ENCODE data around the gene ZBTB48.

ZBTB48 gene

DNA sequence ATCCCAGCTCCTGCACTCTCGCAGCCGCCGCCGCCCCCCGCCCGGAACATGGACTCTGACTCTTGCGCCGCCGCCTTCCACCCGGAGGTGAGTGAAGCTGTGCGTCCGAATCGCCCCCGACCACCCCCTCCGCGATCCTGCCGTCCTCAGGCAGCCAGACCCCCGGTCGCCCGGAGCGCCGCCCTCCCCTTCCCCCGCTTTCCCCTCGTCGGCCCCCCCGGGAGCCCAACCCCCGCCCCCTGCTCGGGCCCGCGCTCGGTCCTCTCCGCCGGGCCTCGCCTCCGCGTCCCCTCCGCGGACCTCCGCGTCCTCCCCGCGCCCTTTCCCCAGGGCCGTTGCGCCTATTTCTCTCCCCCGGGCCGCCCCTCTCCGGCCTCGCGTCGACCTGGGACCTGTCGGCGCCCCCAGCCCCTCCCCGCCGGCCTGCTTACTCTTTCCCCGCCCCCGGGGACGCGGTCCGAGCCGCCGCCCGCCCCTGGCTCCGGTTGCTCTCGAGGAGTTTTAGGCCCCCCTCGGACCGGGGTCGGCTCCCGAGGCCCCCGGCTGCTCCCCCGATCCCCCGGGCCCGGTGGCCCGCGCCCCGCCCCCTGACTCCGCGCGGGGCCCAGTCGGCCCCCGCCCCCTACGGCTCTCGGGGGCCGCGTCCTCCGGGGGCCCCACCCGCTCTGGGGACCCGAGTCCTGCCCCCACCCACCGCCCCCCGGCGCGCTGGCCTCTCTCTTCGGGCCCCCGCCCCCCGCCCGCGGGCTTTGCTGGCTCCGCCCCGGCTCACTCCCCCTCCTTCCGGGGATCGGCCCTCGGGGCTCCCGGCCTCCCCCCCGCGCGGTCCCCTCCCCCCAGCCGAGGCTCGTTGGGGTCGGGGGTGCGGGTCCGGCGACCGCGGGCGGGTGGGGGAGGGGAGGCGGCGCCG is 34.5 kb downstream of the ZBTB48 start:
- DNase-seq = peak; percentile 24 to 76 (median 53)

GRCh38 chr1:6614929-6615785 is 35.4 kb downstream of the ZBTB48 start:
- peak in 1 of 3 donors; percentile 39 for DNase-seq

DNA sequence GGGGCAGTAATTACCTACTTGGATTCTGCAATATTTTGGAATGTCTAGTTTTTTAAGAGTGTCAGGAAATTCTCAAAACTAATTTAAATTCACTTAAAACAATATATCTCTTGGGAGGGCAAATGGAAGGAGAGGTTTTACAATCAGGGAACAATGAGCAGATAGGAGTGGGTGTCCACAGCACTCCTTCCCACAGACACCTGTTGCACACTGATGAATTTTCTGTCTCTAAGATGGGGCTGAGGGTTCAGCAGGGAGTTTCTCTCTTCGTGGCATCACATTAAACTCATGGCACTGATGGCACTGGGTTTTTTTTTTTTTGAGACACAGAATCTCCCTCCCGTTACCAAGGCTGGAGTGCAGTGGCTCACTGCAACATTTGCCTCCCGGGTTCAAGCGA is 39.3 kb downstream of the ZBTB48 start:
- no peak for DNase-seq

DNA sequence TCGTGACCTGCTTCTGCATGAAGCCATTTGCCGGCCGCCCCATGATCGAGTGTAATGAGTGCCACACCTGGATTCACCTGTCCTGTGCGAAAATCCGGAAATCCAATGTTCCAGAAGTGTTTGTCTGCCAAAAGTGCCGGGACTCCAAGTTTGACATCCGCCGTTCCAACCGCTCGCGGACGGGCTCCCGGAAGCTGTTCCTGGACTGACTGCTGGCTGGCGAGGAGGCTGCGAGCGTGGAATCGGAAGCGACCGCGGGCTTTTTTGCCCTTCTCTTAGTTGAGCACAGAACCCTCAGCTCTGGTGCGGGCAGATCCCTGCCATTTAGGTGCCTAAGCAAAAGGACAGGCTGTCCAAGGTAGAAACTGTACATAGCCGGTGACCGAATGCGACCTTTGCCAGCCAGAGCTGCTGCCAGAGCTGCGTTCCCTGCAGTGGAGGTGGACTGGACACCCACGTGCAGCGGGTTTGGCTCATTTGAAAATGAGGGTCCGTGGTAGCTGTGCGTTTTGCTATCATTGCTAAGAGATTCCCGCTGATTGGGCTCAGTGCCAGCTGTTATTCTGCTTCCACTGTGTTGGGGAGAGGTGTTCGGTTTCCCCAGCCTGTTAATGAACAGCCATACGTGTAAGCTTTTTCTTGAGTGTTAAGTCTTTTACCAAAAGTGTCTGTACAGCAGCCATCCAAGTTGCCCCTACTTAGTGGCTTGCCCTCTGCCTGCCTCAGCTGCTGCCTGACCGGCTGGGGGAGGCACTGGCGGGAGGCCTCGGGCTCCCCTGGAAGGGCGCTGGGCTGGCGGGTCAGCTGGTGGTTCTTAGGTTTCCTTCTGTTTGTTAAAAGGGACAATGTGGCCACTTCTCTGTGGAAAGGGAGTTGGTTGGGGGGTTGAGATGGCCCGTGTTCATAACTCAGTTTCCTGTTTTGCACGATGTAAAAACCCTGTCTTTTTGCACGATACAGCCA is 41.9 kb downstream of the ZBTB48 start:
- DNase-seq = no peak

- DNase-seq = no peak
These were observed 42.8 kb downstream of the ZBTB48 start for GRCh38 chr1:6622396-6623152.

DNA sequence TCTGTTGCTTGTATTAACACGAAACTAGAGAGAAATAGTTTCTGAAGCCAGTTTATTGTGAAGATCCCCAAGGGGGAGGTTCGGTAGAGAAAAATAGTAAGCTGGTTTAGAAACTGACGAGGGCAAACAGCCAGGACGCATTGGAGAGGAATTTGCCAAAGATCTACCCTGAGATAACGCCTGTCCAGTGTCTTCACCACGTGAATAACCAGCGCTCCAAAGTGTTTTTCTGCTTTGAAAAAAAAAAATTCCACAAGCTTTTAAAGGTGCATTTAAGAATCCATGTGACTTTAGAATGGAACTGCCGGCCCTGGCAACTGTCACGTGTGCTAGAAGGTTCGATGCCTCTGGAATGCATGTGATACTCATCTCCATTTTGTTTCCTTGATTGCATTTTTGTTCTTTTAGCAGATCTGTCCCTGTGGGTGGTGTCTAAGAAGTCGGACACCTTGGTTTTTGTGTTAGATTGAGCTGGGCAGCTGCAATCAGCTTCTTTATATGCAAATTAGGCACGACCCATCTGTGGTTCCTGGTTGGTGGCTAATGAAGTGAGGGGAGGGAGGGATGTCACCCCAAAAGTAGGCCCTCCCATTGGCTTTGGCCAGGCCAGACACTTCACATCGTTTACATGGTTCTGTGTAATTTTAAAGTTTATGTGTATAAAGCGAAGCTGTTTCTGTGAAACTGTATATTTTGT is 43.6 kb downstream of the ZBTB48 start:
- DNase-seq = no peak

GRCh38 chr1:6624710-6625583 is 45.2 kb downstream of the ZBTB48 start, which contains the start of gene THAP3:
Gene THAP3 (plus strand): TSS chr1:6624868. CDS start chr1:6625219, 351 bp downstream.
- DNase-seq = peak; percentile 92 to 97 (median 94)

DNA sequence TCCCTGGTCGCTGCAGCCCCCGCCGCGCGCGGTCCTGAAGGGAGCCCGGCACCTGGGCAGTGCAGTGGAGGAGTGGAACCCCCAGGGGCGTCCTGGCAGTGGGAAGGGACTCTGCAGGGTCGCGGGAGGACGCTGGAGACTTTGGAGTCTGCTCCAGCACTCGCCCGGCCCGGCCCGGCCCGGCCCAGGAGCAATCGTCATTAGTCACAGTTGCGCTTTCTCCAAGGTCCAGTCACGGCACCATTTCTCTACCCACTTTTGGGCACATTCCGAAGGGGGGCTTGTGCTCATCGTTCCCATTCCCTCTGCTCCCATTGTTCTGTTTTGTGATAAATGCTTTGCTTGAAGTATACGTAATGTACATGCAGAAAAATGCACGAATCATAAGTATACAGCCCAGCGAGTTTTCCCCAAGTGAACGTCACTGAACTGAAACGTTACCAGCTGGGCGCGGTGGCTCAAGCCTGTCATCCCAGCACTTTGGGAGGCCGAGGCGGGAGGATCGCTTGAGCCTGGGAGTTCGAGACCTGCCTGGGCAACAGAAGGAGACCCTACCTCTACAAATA is 45.9 kb downstream of the ZBTB48 start:
- DNase-seq = peak; percentile 55 to 68 (median 58)

DNA sequence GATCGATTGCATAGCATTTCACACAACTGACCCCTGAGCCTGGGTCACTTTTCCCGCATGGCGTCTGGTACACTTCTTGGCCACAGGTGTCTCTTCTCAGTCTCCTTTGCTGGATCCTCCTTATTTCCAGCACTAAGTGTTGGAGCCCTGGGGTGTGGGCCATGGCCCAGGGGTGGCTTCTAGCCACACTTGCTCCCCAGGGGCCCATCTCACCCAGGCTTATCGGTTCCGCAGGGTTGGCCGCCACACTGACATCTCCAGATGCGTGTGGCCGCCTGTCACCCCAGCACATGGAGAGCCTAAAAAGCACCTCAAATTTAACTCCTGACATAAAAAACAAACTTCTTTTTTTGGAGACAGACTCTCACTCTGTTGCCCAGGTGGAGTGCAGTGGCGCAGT is 47.2 kb downstream of the ZBTB48 start:
- no peak for DNase-seq

- no peak for DNase-seq
These were observed 48.2 kb downstream of the ZBTB48 start for GRCh38 chr1:6627841-6628545.

DNA sequence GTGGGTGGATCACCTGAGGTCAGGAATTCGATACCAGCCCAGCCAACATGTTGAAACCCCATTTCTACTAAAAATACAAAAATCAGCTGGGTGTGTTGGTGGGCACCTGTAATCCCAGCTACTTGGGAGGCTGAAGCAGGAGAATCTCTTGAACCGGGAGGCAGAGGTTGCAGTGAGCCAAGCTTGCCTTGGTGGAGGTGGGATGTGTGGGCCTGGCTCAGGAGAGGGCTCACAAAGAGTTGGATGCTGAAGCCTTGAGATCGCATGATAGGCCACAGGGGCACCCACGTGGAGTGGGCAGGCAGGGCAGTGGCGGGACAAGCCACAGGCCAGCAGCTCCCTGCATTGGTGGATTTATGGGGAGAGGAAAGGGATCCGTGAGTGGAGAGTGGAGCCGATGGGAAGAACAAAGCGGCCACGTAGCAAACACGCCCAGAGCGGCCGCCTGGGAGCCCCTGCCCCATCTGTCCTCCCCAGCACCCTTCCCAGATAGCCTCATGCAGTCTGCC is 49.2 kb downstream of the ZBTB48 start:
- DNase-seq = no peak

GRCh38 chr1:6630027-6630426 is 50.2 kb downstream of the ZBTB48 start:
- DNase-seq = no peak

DNA sequence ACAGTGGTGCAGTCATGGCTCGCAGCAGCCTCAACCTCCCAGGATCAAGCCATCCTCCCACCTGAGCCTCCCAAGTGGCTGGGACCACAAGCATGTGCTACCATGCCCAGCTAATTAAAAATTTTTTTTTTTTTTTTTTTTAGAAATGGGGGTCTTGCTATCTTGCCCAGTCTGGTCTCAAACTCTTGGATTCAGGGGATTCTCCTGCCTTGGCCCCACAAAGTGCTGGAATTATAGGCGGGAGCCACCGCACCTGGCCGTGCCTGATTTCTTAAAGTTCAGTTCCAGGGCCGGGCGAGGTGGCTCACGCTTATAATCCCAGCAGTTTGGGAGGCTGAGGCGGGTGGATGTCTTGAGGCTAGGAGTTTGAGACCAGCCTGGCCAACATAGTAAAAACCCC is 51.3 kb downstream of the ZBTB48 start:
- DNase-seq = no peak

- DNase-seq = no peak
These were observed 53.1 kb downstream of the ZBTB48 start for GRCh38 chr1:6632588-6633514.

- DNase-seq = peak; percentile 39 to 65 (median 52)
These were observed 54.7 kb downstream of the ZBTB48 start for GRCh38 chr1:6634371-6635052.

DNA sequence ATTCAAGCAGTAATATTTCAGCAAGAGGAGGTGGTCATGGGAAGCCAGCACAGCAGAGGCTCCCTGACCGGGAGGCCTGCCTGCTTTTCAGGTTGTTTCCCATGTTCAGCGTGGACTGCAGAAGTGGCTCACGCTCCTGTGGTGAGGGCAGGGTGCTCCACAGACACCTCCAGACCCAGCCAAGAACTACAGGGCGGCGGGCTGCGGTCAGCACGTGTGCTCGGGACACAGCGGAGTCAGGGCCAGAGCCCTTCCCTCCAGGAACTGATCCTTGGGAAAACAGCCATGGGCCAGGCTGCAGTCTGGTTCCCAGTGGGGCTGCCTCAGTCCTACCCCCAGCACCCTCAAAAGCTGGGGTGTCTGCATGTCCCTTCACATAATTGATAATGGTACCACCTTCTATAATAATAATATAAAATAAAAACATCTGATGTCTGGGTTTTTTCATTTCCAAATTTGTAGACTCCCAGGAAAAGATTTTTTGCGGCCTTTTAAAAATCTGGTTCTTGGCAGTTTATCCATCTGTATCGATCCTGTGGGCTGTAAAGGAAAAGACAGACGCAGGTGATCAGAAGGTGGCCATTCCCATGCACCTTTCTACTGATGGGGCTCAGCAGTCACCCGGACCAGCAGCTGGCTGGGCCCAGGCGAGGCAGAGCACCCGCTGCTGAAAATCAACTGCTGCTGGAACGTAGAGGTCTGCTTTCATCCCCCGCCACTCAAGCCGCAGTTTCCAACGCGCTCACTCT is 55.5 kb downstream of the ZBTB48 start:
- DNase-seq = no peak

Data from suppressor macrophage treated with lipopolysaccharide for 1 hour (primary cell).